ENCODE measurements around the gene CTXND1.

Gene CTXND1

GRCh38 chr15:80203361-80203885, 48.6 kb downstream of the CTXND1 start:
- no peak for TF ChIP-seq CREB1 (IDR thresholded peaks at IDR 0.05; ENCODE audit: low read depth)
- TF ChIP-seq EP300 (IDR thresholded peaks at IDR 0.05; ENCODE audit: borderline replicate concordance) = no peak
- no peak for TF ChIP-seq MAX (IDR thresholded peaks at IDR 0.05)
- TF ChIP-seq REST (IDR thresholded peaks at IDR 0.05; ENCODE audit: low read depth) = no peak
- TF ChIP-seq TAF1 (IDR thresholded peaks at IDR 0.05; ENCODE audit: low read depth) = no peak
- no peak for TF ChIP-seq ZBTB7A (IDR thresholded peaks at IDR 0.05; ENCODE audit: low read depth)
- no peak for TF ChIP-seq USF1 (IDR thresholded peaks at IDR 0.05)
- no peak for TF ChIP-seq TEAD4 (IDR thresholded peaks at IDR 0.05)
- TF ChIP-seq FOXM1 (IDR thresholded peaks at IDR 0.05; ENCODE audit: borderline replicate concordance, low read depth) = no peak
- no peak for TF ChIP-seq NFIC (IDR thresholded peaks at IDR 0.05)
- no peak for TF ChIP-seq CEBPB (IDR thresholded peaks at IDR 0.05)
- TF ChIP-seq RAD21 (IDR thresholded peaks at IDR 0.05; ENCODE audit: low read depth) = no peak
- no peak for TF ChIP-seq YY1 (IDR thresholded peaks at IDR 0.05; ENCODE audit: low read depth)
- TF ChIP-seq TCF12 (IDR thresholded peaks at IDR 0.05; ENCODE audit: low read depth) = no peak
- no peak for TF ChIP-seq EGR1 (IDR thresholded peaks at IDR 0.05)

GRCh38 chr15:80202641-80203360, 49.2 kb downstream of the CTXND1 start:
- TF ChIP-seq TEAD4 (IDR thresholded peaks at IDR 0.05) (no peak), USF1 (IDR thresholded peaks at IDR 0.05) (0 out of 2 replicates have a peak, but pooled peaks have one; percentile 29), CREB1 (IDR thresholded peaks at IDR 0.05; ENCODE audit: low read depth) (no peak), TCF12 (IDR thresholded peaks at IDR 0.05; ENCODE audit: low read depth) (no peak), EGR1 (IDR thresholded peaks at IDR 0.05) (no peak), TAF1 (IDR thresholded peaks at IDR 0.05; ENCODE audit: low read depth) (no peak), CEBPB (IDR thresholded peaks at IDR 0.05) (no peak), FOXM1 (IDR thresholded peaks at IDR 0.05; ENCODE audit: borderline replicate concordance, low read depth) (no peak), REST (IDR thresholded peaks at IDR 0.05; ENCODE audit: low read depth) (no peak), YY1 (IDR thresholded peaks at IDR 0.05; ENCODE audit: low read depth) (no peak), MAX (IDR thresholded peaks at IDR 0.05) (peak; percentile 22; the same call in 1 of the 2 replicates), EP300 (IDR thresholded peaks at IDR 0.05; ENCODE audit: borderline replicate concordance) (no peak)

GRCh38 chr15:80202016-80202315, 50.0 kb downstream of the CTXND1 start:
- TF ChIP-seq MAX (IDR thresholded peaks at IDR 0.05) (no peak), USF1 (IDR thresholded peaks at IDR 0.05) (no peak)

- TF ChIP-seq FOXM1 (IDR thresholded peaks at IDR 0.05; ENCODE audit: borderline replicate concordance, low read depth) (no peak), TEAD4 (IDR thresholded peaks at IDR 0.05) (no peak), REST (IDR thresholded peaks at IDR 0.05; ENCODE audit: low read depth) (no peak), MAX (IDR thresholded peaks at IDR 0.05) (no peak), TAF1 (IDR thresholded peaks at IDR 0.05; ENCODE audit: low read depth) (no peak), EP300 (IDR thresholded peaks at IDR 0.05; ENCODE audit: borderline replicate concordance) (no peak), ZBTB7A (IDR thresholded peaks at IDR 0.05; ENCODE audit: low read depth) (no peak), NFIC (IDR thresholded peaks at IDR 0.05) (no peak), EGR1 (IDR thresholded peaks at IDR 0.05) (no peak), CEBPB (IDR thresholded peaks at IDR 0.05) (no peak)
These were observed 50.6 kb downstream of the CTXND1 start for GRCh38 chr15:80201256-80202015.

Data from Ishikawa (cell line).